Colon (tissue), 2 donors: ENCODE results near the gene FAM78B.

Source experiments
- FAIRE-seq: peaks from 2 replicates; lab custom pipeline; 2012; peaks lifted over from hg19 to GRCh38; lab: Jason Lieb, UNC
- donor health status: control.
- donor health status: control.

Gene FAM78B, protein sequence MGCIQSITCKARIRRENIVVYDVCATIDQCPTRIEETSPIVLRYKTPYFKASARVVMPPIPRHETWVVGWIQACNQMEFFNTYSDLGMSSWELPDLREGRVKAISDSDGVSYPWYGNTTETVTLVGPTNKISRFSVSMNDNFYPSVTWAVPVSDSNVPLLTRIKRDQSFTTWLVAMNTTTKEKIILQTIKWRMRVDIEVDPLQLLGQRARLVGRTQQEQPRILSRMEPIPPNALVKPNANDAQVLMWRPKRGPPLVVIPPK

DNA sequence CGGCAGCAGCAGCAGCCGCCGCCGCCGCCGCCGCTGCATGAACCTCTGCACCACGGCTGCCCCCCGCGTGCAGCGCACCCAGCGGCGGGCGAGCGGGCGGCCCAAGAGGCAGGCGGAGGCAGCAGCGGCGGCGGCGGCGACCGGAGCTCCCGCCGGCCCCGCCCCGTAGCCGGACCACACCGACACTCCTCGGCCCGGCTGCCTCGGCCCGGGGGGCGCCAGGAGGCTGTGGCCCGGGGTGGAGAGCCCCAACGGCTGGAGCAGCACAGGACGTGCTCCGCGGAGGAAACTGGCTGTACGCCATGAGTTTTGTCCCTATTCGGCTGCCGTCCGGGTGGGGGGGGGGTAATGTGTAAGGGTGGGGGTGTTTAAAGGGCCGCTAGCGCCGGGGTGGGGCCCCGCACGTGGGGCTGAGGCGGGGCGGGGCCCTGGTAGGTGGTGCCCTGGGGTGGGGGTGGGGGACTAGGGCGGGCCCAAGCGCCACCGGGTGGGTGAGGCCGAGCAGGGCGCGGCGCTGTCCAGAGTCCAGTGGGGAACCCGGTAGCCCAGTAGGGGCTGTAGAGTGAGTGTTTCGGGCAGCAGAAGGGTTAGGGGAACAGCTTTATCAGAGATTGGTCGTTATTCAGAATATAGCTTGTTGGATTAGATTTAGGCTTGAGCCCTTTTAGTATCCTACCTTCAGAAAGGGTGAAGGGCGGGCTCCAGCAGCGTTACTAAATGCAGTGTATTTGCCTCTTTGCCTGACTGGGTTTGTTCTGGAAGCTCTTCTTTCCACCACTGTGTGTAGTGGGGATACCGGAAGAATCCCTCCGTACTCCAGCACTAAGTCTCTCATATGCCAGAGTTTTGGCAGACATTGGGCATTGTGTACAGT lies at the start of gene FAM78B:
Gene FAM78B (minus strand): TSS at position 304 of the 874 bp plus-strand sequence. CDS start 753 bp downstream, outside the sequence.
- FAIRE-seq, result no peak

DNA sequence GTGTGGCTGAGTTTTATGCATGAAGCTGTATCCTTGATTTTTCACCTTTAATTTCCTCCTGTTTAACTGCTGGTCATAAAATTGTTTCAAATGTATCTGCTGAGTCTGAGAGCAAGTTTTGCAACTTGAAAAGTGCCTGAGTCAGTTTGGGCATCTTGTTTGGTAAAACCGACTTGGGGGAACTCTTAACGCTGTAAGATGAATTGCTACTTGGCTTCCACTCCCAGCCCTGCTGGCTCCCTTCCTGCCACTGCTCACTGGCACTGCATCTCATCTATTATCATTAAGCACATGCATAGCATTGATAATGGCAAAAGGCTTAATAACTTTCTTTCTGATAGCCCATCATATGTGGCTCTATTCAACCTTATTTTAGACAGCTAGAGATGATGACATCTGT lies 35.7 kb upstream of the FAM78B start:
- no peak for FAIRE-seq

DNA sequence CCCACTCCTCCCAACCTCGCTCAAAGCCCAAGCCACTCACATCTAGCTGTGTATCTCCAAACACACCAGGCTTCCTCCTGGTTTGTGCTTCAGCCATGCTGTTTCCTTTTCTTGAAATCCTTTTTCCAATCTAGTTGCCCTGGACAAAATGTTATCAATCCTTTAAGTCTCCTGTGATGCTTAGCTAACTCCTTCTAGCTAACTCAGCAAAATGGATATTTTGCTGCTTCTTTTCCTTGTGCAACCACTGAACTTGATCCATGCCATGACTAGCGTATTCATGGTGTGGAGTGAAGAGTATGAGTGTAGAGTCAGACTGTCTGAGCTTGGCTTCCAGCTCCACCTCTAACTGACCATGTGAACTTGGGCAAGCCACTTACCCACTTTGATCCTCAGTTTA lies 33.9 kb upstream of the FAM78B start:
- no peak for FAIRE-seq

DNA sequence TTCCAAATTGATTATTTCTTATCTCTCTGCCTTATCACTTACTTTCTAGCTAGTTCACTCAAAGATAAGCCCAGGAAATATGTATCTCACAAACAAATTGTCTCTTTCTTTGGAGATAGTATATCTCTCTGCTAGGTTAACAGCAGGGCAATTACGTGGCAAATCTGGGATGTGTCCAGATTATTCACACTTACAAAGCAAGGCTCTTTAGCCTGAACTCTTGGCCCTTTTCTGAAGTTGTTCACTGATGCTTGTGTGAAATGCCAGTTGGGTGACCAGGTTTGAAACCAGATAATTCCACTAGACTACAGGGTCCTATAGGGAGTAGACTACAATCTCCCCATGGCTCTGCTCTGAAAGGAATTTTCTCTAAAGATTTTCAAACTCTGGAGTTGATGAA lies 30.8 kb upstream of the FAM78B start:
- FAIRE-seq, result no peak

DNA sequence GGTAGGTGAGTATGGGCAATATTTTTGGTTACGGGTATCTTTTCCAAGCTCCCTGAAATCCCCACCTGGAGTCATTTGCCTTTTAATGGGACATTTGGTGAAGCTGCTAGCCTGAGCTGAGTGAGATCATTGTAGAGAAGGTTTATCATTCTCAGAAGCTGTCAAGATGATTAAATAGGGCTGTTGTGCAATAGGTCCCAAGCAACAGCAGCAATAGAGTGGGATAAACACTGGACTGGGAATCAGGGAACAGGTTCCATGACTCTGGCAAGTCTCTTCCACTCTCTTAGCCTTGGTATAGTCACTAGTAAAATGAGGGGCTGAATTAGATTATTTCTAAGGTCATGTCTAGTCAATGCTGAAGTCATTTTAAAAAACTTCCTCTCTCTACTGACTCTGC lies 30.3 kb upstream of the FAM78B start:
- no peak for FAIRE-seq

DNA sequence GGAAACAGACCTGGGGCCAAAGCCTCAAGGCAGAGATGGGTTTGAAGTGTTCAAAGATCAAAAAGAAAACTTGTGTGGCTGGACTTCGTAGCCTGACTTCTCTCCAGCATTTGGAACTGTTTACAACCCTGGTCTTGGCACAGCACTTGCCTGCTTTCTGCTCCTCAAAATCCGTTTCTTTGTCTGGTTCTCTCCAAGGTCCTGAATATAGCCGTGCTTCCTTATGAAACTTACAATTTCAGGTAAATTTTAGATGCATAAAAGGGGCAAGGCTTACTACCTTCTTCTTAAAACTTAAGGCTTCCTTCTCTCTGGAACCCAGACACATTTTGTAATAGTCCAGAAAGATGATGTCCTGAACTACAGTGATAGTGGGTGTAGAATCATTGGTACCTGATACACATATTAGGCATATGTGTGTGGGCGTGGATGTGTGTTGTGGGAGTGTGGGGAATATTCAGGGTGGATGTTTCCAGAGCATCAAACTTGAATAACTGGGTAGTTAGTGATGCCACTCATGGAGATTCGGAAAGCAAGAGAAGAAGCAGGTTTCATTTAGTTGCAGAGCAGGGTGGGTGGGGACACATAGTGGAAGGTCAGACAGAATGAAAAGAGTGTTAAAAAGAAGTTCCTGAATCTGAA lies 26.4 kb upstream of the FAM78B start:
- FAIRE-seq, result no peak

DNA sequence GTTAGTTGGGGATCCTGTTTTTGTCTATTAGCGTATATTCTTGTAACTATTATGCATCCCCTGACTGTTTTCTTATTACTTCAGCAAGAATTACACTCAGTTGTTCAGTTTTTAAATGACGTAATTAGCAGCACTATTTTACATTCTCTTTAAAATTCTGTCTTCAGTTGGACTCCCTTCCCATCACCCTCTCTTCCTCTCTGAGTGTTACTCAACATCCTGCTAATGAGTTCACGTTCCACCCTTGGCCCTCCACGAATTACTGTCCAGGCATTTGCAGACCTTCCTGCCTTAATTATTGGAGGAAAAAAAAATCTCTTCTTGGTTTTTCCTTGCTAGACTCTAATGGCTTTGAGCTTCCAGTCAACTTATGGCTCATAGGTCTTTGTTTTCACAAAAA lies 23.6 kb upstream of the FAM78B start:
- FAIRE-seq, result no peak

DNA sequence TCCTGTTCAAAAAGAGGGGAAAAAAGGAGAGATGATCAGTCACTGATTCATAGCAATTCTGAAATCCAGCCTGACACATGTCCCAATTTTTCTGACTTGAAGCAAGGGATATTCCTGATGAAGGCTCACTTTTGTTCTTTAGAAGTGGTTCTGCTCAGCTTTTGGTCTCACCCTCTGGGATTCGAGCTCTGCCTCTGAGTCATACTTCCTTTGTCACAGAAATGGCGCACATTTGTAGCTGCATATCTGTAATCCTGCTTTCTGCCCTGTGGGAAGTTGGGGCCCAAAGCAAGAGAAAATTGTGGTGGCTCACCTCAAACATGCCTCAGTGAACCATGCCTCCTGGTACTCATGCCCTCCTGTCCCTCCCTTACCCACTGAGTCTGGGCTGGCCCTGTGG lies 22.3 kb upstream of the FAM78B start:
- no peak for FAIRE-seq

DNA sequence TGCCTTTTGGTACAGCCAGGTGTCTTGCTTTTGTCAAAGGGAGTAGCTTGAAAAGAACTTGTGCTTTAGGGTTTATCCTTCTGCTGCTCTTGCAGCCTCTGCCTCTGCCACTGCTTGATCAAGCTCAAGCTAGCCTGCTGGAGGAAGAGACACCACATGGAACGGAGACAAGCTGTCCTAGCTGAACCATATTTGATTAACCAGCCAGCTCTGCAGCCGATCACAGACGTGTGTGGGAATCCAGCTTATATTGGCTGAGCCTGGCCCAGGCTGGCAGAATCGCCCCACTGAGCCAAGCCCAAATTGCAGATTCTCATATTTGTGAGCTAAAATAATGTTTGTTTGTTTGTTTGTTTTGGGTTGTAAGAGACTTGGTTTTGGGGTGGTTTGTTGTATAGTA lies 18.7 kb upstream of the FAM78B start:
- no peak for FAIRE-seq

DNA sequence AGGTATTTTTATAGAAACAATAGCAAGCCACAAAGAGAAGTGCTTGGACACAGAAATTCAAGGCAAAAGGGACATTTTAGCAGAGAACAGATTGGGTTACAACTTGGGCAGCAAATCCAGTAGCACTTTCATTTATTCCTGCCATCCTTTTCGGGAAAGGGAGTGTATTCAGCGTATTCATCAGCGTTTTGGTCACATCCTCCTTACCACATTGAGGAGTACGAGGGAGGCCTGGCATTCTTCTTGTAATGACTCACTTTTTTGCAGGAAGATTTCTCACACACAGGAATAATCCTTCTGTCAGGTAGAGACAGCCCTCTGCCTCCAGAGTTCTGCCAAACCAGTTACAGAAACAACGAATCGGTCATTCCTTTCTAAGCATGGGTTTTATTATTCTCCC lies 18.1 kb upstream of the FAM78B start:
- FAIRE-seq, result no peak

DNA sequence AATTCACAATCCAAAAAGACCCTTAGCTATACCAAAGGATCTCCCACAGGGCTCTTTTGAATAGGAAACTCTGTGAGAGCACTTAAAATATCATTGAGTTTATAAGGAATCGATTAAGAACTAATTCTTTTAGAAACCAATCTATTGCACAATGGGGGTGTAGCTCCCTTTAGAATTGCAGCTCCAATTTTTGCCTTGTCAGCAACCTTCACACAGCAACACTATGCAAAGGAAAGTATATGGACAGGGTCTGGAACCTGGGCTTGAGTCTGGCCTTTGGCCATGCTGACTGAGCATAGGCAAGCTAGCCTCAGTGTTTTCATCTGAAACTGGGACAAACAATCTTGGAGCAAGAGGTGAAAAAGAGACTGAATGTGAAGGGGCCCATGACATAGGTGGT lies 17.2 kb upstream of the FAM78B start:
- FAIRE-seq, result no peak

DNA sequence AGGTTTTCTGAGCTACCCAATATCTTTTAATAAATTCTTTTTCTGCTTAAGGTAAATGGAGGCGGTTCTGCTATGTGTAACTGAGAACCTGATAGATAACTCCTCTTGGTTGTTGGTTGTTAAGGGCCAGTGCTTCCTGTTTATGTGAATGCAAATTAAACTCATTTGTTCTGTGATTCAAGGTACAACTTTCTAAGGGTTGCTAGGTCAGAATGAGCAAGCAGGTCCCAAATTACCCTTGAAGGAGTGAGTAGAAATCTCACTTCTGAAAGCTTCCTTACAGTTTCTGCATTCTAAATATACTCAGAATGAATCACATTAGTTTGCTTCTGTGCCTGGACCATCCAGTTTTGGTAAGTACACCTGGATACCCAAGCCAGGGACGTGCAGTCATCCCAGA lies 15.5 kb upstream of the FAM78B start:
- no peak for FAIRE-seq

DNA sequence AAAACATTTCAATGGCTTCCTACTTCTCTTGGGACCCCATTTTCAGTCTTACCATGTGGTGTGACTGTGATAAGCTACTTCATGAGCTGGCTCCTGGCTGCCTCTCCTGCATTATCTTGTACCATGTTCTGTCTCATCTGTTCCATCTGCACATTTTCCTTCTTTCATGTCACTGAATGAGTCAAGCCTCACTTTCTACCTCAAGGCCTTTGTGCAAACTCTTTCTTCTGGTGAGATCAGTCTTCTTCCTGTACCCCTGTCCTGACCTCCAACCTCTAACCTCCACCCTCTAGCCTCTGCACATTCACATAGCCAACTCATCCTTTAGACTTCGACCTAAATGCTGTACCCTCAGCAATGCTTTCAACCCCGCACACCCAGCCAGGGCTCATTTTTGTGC lies 9.6 kb upstream of the FAM78B start:
- FAIRE-seq, result no peak

DNA sequence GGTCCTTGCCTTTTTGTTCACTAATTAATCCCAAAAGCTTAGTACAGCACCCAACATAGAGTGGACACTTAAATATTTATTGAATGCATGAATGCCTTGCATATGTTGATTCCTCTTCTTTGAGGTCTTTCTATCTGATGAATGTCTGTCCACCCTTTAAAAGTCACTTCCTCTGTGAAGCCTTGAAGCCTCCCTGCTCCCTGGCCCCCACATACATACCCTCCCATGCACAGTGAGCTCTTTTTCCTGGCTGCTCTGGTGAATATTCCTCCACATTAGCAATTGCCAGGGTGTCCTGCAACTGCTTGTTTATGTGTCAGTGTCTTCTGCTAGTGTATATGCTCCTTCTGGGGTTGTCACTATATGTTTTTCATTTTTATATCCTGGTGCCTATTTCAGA lies 8.2 kb upstream of the FAM78B start:
- FAIRE-seq, result no peak

DNA sequence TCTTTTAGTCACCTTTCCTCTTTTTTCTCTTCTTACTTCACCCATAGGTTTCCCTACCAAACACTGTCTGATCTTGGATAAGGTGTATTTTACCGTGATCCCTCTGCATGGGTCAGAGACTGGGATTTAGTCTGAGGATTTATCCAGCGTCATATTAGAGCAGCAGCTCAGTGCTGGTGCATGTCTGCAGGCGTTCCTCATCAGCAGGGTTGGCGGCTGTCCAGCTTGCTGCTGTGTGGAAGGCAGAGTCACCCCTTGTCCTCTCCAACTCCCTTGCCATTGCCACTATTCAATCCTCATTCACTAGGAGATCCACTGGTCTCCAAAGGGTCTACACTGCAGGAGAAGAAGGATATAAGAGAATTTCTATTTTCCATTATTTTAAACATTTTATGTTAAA lies 7.3 kb upstream of the FAM78B start:
- FAIRE-seq, result no peak

DNA sequence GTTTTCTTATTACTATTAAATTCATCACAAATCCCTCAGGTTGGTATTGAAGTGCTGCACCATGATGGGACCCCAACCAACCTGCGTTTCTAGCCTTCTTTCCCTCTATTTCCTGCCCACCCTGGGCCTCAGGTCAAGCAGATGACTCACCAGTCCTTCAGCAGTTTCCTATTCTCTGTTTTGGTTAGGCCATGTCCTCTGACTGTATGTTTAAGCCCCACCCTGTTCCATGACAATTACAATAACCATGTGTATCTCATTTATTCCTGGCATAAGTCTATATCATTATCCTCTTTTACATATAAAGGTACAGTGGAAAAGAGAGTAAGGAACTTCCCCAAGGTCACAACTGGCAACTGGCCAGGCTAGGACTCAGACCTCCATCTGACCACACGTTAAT lies 5.3 kb upstream of the FAM78B start:
- FAIRE-seq, result no peak

DNA sequence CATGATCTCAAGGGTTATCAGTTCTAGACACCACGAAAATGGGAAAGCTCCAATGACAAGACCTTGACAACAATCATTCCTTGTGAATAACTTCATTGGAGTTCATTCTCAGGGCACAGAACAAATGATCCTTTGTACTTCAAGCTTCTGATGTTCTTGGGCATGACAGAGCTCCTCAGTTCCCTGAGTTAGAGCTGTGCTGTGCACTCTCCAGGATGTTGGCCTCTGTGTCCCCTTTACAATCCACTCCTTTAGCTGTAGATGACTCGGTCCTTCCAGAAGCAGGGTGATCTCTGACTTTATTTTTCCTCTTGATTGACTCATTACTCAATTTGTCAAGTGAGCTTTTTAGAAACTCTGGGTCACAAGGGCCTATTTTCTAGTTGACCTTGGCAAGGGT lies 3.9 kb upstream of the FAM78B start:
- FAIRE-seq, result no peak

DNA sequence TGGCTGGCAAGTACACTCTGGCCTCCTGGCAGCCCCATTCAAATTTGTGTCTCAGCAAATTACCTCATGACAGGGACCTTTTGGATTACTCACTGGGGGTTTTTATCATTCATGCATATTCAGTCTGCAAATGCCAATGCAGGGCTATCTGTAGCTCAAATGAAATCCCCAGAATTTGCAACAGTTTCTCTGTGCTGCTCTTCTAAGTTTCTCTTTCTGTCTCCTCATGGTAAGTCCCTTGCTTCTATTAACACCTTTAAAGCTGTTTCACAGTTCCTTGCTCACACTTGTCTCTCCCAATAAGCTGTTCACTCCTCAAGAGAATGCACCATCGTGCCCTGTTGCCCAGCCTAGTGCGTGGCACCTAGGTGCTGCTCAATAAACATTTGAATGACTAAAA lies 3.3 kb upstream of the FAM78B start:
- FAIRE-seq, result no peak

DNA sequence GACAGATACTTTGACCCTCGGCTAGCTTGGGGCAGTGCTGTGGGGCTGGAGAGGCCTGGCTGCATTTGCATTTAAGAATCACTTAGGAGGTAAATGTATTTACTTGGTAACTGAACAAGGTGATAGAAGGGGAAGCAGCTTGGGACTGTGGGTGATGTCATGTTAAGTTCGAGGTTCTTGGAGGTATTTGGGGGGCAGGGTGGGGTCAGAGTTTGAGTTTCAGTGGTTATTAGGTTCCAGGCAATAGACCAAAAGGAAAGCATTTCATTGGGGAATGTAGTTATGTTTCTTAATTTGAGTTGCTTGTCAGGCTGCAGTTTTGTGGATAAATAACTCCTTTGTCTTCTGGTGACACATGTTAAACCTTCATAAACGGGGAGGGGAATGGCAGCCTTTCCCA lies 2.4 kb upstream of the FAM78B start:
- FAIRE-seq, result no peak

DNA sequence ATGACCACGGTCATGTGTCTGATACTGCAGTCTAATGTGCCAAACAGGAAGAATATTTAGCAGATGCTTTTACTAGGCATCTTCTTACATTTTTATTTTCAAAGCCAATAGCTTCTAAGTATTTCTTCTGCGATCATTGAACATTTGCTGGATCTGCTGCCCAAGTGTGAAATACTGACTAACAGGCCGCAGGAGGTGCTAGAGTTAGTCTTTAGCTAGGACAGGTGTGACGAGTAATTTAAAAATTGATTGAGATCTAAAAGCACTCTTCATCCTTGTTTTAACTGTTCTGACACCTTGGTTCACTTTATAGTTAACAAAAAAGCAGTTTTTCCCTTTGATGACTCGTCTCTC lies 748 bp upstream of the FAM78B start:
- FAIRE-seq, result no peak

DNA sequence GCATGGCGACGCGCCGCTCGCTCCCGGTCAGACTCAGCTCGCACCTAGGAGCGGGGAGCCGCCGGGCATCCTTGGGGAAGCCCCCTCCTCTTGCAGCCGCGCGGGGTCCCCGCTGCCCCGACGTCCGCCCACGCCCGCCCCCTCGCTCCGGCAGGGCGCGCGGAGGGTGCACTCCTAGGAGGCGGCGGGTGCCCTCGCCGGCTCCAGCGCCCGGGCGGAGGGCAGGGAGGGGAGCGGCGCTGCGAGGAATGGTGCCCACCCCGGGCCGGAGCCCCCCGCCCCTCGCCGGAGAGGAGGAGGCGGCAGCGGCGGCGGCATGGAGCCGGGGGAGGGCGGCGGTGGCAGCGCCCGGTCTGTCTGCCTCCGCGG lies 488 bp downstream of the FAM78B start:
- no peak for FAIRE-seq

DNA sequence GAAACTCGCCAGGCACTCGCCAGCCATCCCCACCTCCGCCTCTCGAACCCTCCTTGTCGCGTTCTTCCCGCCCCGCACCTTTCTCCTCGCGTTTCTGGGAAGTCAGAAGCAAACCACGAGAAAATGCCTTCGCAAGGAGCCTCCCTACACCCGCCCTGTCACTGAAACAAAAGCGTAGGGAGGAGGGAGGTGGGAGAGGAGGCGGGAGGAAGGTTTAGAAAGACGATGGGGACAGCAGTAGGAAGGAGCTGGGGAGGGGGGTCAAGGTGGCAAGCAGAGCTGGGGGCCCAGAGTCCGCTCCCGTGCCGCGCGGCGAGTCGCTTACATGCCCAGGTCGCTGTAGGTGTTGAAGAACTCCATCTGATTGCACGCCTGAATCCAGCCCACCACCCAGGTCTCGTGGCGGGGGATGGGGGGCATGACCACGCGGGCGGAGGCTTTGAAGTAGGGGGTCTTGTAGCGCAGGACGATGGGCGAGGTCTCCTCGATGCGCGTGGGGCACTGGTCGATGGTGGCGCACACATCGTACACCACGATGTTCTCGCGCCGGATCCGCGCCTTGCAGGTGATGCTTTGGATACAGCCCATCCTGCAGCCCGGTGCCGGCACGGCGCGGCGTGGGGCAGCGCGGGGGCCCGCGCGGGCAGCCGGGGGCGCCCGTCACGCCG lies 1.0 kb downstream of the FAM78B start:
- no peak for FAIRE-seq
